IMR-90 (cell line): ENCODE data around the gene THOC2. TPM values are rescaled to one million over a fixed set of nuclear protein-coding genes. Genes with fewer than 3 reads are reported as not detected.

Experiments used
- ATAC-seq: fragments of 200-7000 bp; cut with Tn5 transposase; 2 replicates; pipeline ENCODE4 v1.9.1; 2020; ENCODE audit warnings: low read depth, mild to moderate bottlenecking, moderate library complexity
- BruUV-seq: library from RNA; stranded (reverse); fragments of 400-500 nt; replicated peaks from 2 replicates; lab custom pipeline; 2021; lab: Mats Ljungman, UMichigan
- CTCF ChIA-PET: fragments of 300-600 bp; formaldehyde crosslinking; extraction: SDS; loops from one replicate; lab custom pipeline; 2021; ENCODE audit warnings: antibody characterized with exemption; lab: Yijun Ruan, JAX
- POLR2A ChIA-PET: fragments of 300-600 bp; sonication (Branson Sonifier 250); formaldehyde crosslinking; loops from one replicate; lab custom pipeline; 2022; ENCODE audit warnings: antibody characterized with exemption; ENCODE audit not compliant: unreplicated experiment; lab: Charles Lee
- DNase-seq: peaks from one replicate; pipeline ENCODE4 v3.0.0; 2013
- H2AFZ ChIP-seq: replicated peaks from 2 replicates; pipeline ENCODE3; 2013; ENCODE audit warnings: low read length, mild to moderate bottlenecking; ENCODE audit not compliant: poor library complexity
- H2AK5ac ChIP-seq: 2 replicates; pipeline ENCODE4 v1.6.1; 2013; ENCODE audit warnings: low read depth, low read length, inconsistent platforms
- H2AK9ac ChIP-seq: replicated peaks from 2 replicates; pipeline ENCODE3; 2013; ENCODE audit warnings: mild to moderate bottlenecking, low read depth, low read length, moderate library complexity; ENCODE audit not compliant: poor library complexity
- H2BK120ac ChIP-seq: 2 replicates; pipeline ENCODE4 v1.6.1; 2013; ENCODE audit warnings: low read depth, low read length, inconsistent platforms
- H2BK15ac ChIP-seq: 3 replicates; pipeline ENCODE4 v1.6.1; 2013; ENCODE audit warnings: low read depth, low read length, inconsistent platforms
- H2BK20ac ChIP-seq: 2 replicates; pipeline ENCODE4 v1.6.1; 2013; ENCODE audit warnings: low read depth, mild to moderate bottlenecking, inconsistent platforms, low read length, moderate library complexity
- H2BK5ac ChIP-seq: 2 replicates; pipeline ENCODE4 v1.6.1; 2013; ENCODE audit warnings: mild to moderate bottlenecking, low read depth, low read length, inconsistent platforms; ENCODE audit not compliant: poor library complexity, severe bottlenecking
- H3K14ac ChIP-seq: replicated peaks from 2 replicates; pipeline ENCODE4 v1.6.1; 2013; ENCODE audit warnings: low read depth, low read length, inconsistent platforms
- H3K18ac ChIP-seq: 2 replicates; pipeline ENCODE4 v1.6.1; 2013; ENCODE audit warnings: low read depth, low read length, control low read depth
- H3K23ac ChIP-seq: 2 replicates; pipeline ENCODE4 v1.6.1; 2013; ENCODE audit warnings: low read depth, low read length, inconsistent platforms
- H3K27ac ChIP-seq: 2 replicates; pipeline ENCODE4 v1.5.1; 2013; ENCODE audit warnings: mild to moderate bottlenecking, control low read depth, low read length; ENCODE audit not compliant: insufficient read depth
- H3K27me3 ChIP-seq: 2 replicates; pipeline ENCODE4 v1.6.1; 2013; ENCODE audit warnings: low read length; ENCODE audit not compliant: control insufficient read depth, insufficient read depth
- H3K36me3 ChIP-seq: 2 replicates; pipeline ENCODE4 v1.6.1; 2013; ENCODE audit warnings: low read length, mixed read lengths; ENCODE audit not compliant: control insufficient read depth, insufficient read depth
- H3K4ac ChIP-seq: 2 replicates; pipeline ENCODE4 v1.6.1; 2013; ENCODE audit warnings: low read depth, low read length, inconsistent platforms
- H3K4me1 ChIP-seq: 2 replicates; pipeline ENCODE4 v1.6.1; 2013; ENCODE audit warnings: low read length, mixed read lengths; ENCODE audit not compliant: control insufficient read depth, insufficient read depth
- H3K4me2 ChIP-seq: 2 replicates; pipeline ENCODE4 v1.6.1; 2013; ENCODE audit warnings: low read depth, mild to moderate bottlenecking, control low read depth, low read length, moderate library complexity
- H3K4me3 ChIP-seq: 2 replicates; pipeline ENCODE4 v1.5.1; 2013; ENCODE audit warnings: low read depth, mild to moderate bottlenecking, control low read depth, low read length, moderate library complexity; ENCODE audit not compliant: insufficient read depth
- H3K56ac ChIP-seq: 2 replicates; pipeline ENCODE4 v1.6.1; 2013; ENCODE audit warnings: low read length, inconsistent platforms; ENCODE audit not compliant: insufficient read depth; ENCODE audit errors: extremely low read depth
- H3K79me1 ChIP-seq, 2 experiments: 2 replicates each; pipeline ENCODE4 v1.6.1; 2013; ENCODE audit warnings: low read length in 2 of 2, inconsistent platforms in 1 of 2, low read depth in 1 of 2
- H3K9ac ChIP-seq: 2 replicates; pipeline ENCODE4 v1.6.1; 2013; ENCODE audit warnings: low read depth, low read length, control low read depth
- H3K9me1 ChIP-seq: 2 replicates; pipeline ENCODE4 v1.6.1; 2013; ENCODE audit warnings: low read length, inconsistent platforms; ENCODE audit not compliant: insufficient read depth
- H3K9me3 ChIP-seq: 2 replicates; pipeline ENCODE4 v1.6.1; 2013; ENCODE audit warnings: low read length; ENCODE audit not compliant: control insufficient read depth, insufficient read depth
- H4K20me1 ChIP-seq: 2 replicates; pipeline ENCODE4 v1.6.1; 2013; ENCODE audit warnings: low read length, inconsistent platforms; ENCODE audit not compliant: insufficient read depth
- H4K5ac ChIP-seq: 2 replicates; pipeline ENCODE4 v1.6.1; 2013; ENCODE audit warnings: mild to moderate bottlenecking, low read depth, low read length, control low read depth
- H4K8ac ChIP-seq, 2 experiments: 2 replicates each; pipeline ENCODE4 v1.6.1; 2013; ENCODE audit warnings: low read depth in 2 of 2, low read length in 2 of 2, control low read depth in 1 of 2, inconsistent platforms in 1 of 2
- H4K91ac ChIP-seq: 2 replicates; pipeline ENCODE4 v1.6.1; 2013; ENCODE audit warnings: low read depth, low read length, inconsistent platforms; ENCODE audit not compliant: insufficient read depth
- CEBPB ChIP-seq: IDR thresholded peaks from 2 replicates; pipeline ENCODE4 v1.6.1; 2012; ENCODE audit warnings: low read depth, low read length, improper control_type of control experiment
- CTCF ChIP-seq: conservative IDR thresholded peaks from 2 replicates; pipeline ENCODE4 v1.5.1; 2012; ENCODE audit warnings: mild to moderate bottlenecking, low read depth, low read length, improper control_type of control experiment
- ELK1 ChIP-seq: fragments of 150-350 bp; IDR thresholded peaks from 2 replicates; pipeline ENCODE4 v1.6.1; 2016; ENCODE audit warnings: low read depth, mild to moderate bottlenecking, low read length, moderate library complexity, borderline replicate concordance
- MXI1 ChIP-seq: IDR thresholded peaks from 2 replicates; pipeline ENCODE4 v1.6.1; 2012; ENCODE audit warnings: low read depth, mild to moderate bottlenecking, low read length, moderate library complexity, borderline replicate concordance
- POLR2A ChIP-seq: IDR thresholded peaks from 2 replicates; pipeline ENCODE4 v1.6.1; 2012; ENCODE audit warnings: mild to moderate bottlenecking, low read depth, low read length
- RCOR1 ChIP-seq: IDR thresholded peaks from 2 replicates; pipeline ENCODE4 v1.6.1; 2012; ENCODE audit warnings: mild to moderate bottlenecking, low read length, improper control_type of control experiment; ENCODE audit not compliant: insufficient replicate concordance
- RFX5 ChIP-seq: IDR thresholded peaks from 2 replicates; pipeline ENCODE4 v1.8.0; 2012; ENCODE audit warnings: low read depth, mild to moderate bottlenecking, low read length, moderate library complexity
- SMC3 ChIP-seq: fragments of 150-350 bp; IDR thresholded peaks from 2 replicates; pipeline ENCODE4 v1.6.1; 2016; ENCODE audit warnings: low read depth, mild to moderate bottlenecking, antibody characterized with exemption, low read length, moderate library complexity
- dilution Hi-C: fragments of 300-500 bp; cut with HindIII; formaldehyde crosslinking; loops from one replicate; pipeline ENCODE4 v1.14.3; 2018; ENCODE audit warnings: low sequenced_read_pairs; ENCODE audit not compliant: unreplicated experiment
- in situ Hi-C: fragments of 300-500 bp; cut with MboI; formaldehyde crosslinking; loops from 3 replicates; pipeline ENCODE4 v1.14.3; 2019; ENCODE audit warnings: low sequenced_read_pairs, inconsistent platforms, mixed read lengths
- intact Hi-C: fragments of 100-400 bp; cut with micrococcal nuclease; formaldehyde crosslinking; loops from 2 replicates; pipeline ENCODE4 v1.10.0; 2022
- polyA plus RNA-seq, 3 experiments: library from polyadenylated mRNA; depleted of rRNA; stranded (reverse); fragments of >200 nt; gene quantifications; 2 replicates each; pipeline ENCODE4 v1.2.3, GENCODE V29; 2012; ENCODE audit warnings: low replicate concordance in 1 of 3
- total RNA-seq: library from RNA; depleted of rRNA; stranded (reverse); fragments of >200 nt; gene quantifications from 2 replicates; pipeline ENCODE4 v1.2.3, GENCODE V29; 2012

The THOC2 gene
- total and polyA plus RNA-seq, 2 of the 4 experiments (the other 2 are of a cell fraction): 42.9 to 58.8 TPM

GRCh38 chrX:123756320-123756719, 23.5 kb upstream of the THOC2 start:
- Histone ChIP-seq H3K9me3 (peaks cover 2% of the 10 kb centered on the region; the same call in 1 of the 2 replicates), H3K56ac (no peak overlapping the region), H2BK15ac (no peak overlapping the region), H2BK5ac (no peak overlapping the region), H3K9me1 (no peaks in the 10 kb centered on the region), H4K91ac (no peak overlapping the region), H3K27ac (no peak overlapping the region), H2AK9ac (no peak overlapping the region), H3K79me1 (no peaks in the 10 kb centered on the region), H3K9ac (no peak overlapping the region), H3K4me1 (no peaks in the 10 kb centered on the region), H3K27me3 (no peaks in the 10 kb centered on the region), H2AK5ac (no peak overlapping the region), H3K36me3 (no peaks in the 10 kb centered on the region), H3K4ac (no peak overlapping the region), H4K8ac (no peak overlapping the region), H3K23ac (no peak overlapping the region), H3K4me2 (no peak overlapping the region), H2AFZ (no peak overlapping the region), H3K4me3 (no peak overlapping the region), H2BK120ac (no peak overlapping the region), H4K20me1 (no peaks in the 10 kb centered on the region), H4K5ac (no peak overlapping the region), H2BK20ac (no peak overlapping the region), H3K14ac (no peak overlapping the region), H3K18ac (no peak overlapping the region)
- in situ Hi-C loops (no loop called here), intact Hi-C loops (no loop called here), dilution Hi-C loops (no loop called here)
- no TSS peak for BruUV-seq
- CTCF ChIA-PET: no interaction called here
- POLR2A ChIA-PET: no interaction called here
- TF ChIP-seq ELK1: no peak
- TF ChIP-seq POLR2A: no peak
- TF ChIP-seq CEBPB: no peak
- no peak for TF ChIP-seq MXI1
- no peak for TF ChIP-seq CTCF
- no peak for TF ChIP-seq RCOR1
- no peak for TF ChIP-seq RFX5
- TF ChIP-seq SMC3: no peak
- ATAC-seq (peak; percentile 46), DNase-seq (peak; percentile 51)
